B cell (primary cell): ENCODE results near the gene RNF135. TPM values are rescaled to one million over a fixed set of nuclear protein-coding genes. Genes with fewer than 3 reads are reported as not detected.
"Not testable (repeated sequence)": the region's sequence is repeated elsewhere in the genome, so short reads cannot be mapped to it uniquely, and the experiment has no call there.

Source experiments
- ATAC-seq: fragments of 200-7000 bp; cut with Tn5 transposase; one replicate; pipeline ENCODE4 v1.10.0; 2021; ENCODE audit warnings: low read depth, mild to moderate bottlenecking, moderate number of reproducible peaks, moderate library complexity
- CTCF ChIA-PET: fragments of 350-600 bp; sonication (Branson Sonifier 250); formaldehyde crosslinking; loops from one replicate; lab custom pipeline; 2021; ENCODE audit warnings: antibody characterized with exemption, inconsistent platforms; lab: Charles Lee
- POLR2A ChIA-PET: fragments of 350-600 bp; sonication (Branson Sonifier 250); formaldehyde crosslinking; loops from one replicate; lab custom pipeline; 2021; ENCODE audit warnings: antibody characterized with exemption; lab: Charles Lee
- DNase-seq: peaks from one replicate; pipeline ENCODE4 v3.0.0; 2013
- H2AFZ ChIP-seq: 2 replicates; pipeline ENCODE4 v1.6.1; 2012; ENCODE audit warnings: mild to moderate bottlenecking, low read depth, low read length; ENCODE audit not compliant: insufficient read depth, poor library complexity, severe bottlenecking
- H3K27ac ChIP-seq, 2 donors: 1 replicate in 1 of 2; 2 replicates in 1 of 2; pipeline ENCODE4 v1.5.1; 2012 to 2013; ENCODE audit warnings: low read length in 2 of 2, mild to moderate bottlenecking in 2 of 2, moderate library complexity in 1 of 2
- H3K27me3 ChIP-seq, 4 experiments: fragments of 200-600 bp in 1 of 4; sonication (generic) in 1 of 4; replicated peaks in 1 of 4; 1 replicate in 2 of 4; 2 replicates in 2 of 4; pipeline versions ENCODE4 v1.6.1 to v1.7.0; 2013 to 2016; ENCODE audit warnings: low read length in 3 of 4, mild to moderate bottlenecking in 2 of 4, mixed read lengths in 1 of 4, moderate library complexity in 1 of 4; ENCODE audit not compliant: insufficient read depth in 4 of 4, control insufficient read depth in 3 of 4; ENCODE audit errors: control extremely low read depth in 1 of 4
- H3K36me3 ChIP-seq, 2 experiments: replicated peaks in 1 of 2; 1 replicate in 1 of 2; 2 replicates in 1 of 2; pipeline versions ENCODE4 v1.6.1 to v1.7.1; 2013; ENCODE audit warnings: low read length in 1 of 2; ENCODE audit not compliant: insufficient read depth in 2 of 2, control insufficient read depth in 1 of 2; ENCODE audit errors: control extremely low read depth in 1 of 2, extremely low read depth in 1 of 2
- H3K4me1 ChIP-seq, 2 donors: fragments of 200-600 bp in 1 of 2; sonication (generic) in 1 of 2; 1 replicate in 1 of 2; 2 replicates in 1 of 2; pipeline versions ENCODE4 v1.5.1 to v1.6.1; 2013 to 2017; ENCODE audit warnings: low read length in 2 of 2; ENCODE audit not compliant: control insufficient read depth in 2 of 2, insufficient read depth in 2 of 2
- H3K4me2 ChIP-seq: replicated peaks from 2 replicates; pipeline ENCODE3; 2012; ENCODE audit warnings: mild to moderate bottlenecking, low read depth, low read length; ENCODE audit not compliant: poor library complexity, severe bottlenecking
- H3K4me3 ChIP-seq, 5 experiments: fragments of 200-600 bp in 1 of 5; sonication (generic) in 1 of 5; 1 replicate in 3 of 5; 2 replicates in 2 of 5; pipeline versions ENCODE4 v1.5.1 to v1.7.0; 2011 to 2016; ENCODE audit warnings: low read length in 4 of 5, mild to moderate bottlenecking in 4 of 5, low read depth in 2 of 5, control low read depth in 1 of 5, moderate library complexity in 1 of 5; ENCODE audit not compliant: insufficient read depth in 1 of 5; ENCODE audit errors: control extremely low read depth in 1 of 5, extremely low read depth in 1 of 5
- H3K79me2 ChIP-seq: fragments of 200-600 bp; sonication (generic); one replicate; pipeline ENCODE4 v1.6.0; 2016; ENCODE audit warnings: low read length; ENCODE audit not compliant: control insufficient read depth, insufficient read depth
- H3K9ac ChIP-seq: fragments of 200-600 bp; sonication (generic); 2 replicates; pipeline ENCODE4 v1.6.1; 2017; ENCODE audit warnings: mild to moderate bottlenecking, low read length, moderate library complexity
- H3K9me3 ChIP-seq, 3 donors: one replicate each; pipeline versions ENCODE4 v1.6.1 to v1.7.1; 2013; ENCODE audit warnings: low read length in 2 of 3; ENCODE audit not compliant: control insufficient read depth in 2 of 3, insufficient read depth in 1 of 3; ENCODE audit errors: control extremely low read depth in 1 of 3
- H4K20me1 ChIP-seq: 2 replicates; pipeline ENCODE4 v1.6.0; 2012; ENCODE audit warnings: mild to moderate bottlenecking, low read length; ENCODE audit not compliant: insufficient read depth, control insufficient read depth, poor library complexity, severe bottlenecking
- H3K27ac Mint-ChIP-seq: one replicate; pipeline ENCODE4 v1.8.0; 2021; ENCODE audit warnings: mixed read lengths
- H3K27me3 Mint-ChIP-seq: one replicate; pipeline ENCODE4 v1.8.0; 2021; ENCODE audit warnings: mixed read lengths
- H3K4me1 Mint-ChIP-seq: one replicate; pipeline ENCODE4 v1.8.0; 2021; ENCODE audit warnings: mixed read lengths
- H3K4me3 Mint-ChIP-seq: one replicate; pipeline ENCODE4 v1.8.0; 2021; ENCODE audit warnings: mixed read lengths
- H3K9me3 Mint-ChIP-seq: one replicate; pipeline ENCODE4 v1.8.0; 2022; ENCODE audit warnings: mixed read lengths; ENCODE audit not compliant: insufficient read depth
- EZH2 ChIP-seq: IDR thresholded peaks from 2 replicates; pipeline ENCODE4 v1.6.1; 2012; ENCODE audit warnings: borderline replicate concordance, low read depth, mild to moderate bottlenecking, moderate library complexity, low read length; ENCODE audit not compliant: insufficient read depth, poor library complexity, severe bottlenecking
- WGBS: methylation state at CpG from one replicate; pipeline ENCODE4 v1.1.5; 2013; ENCODE audit warnings: missing lambda C conversion rate; ENCODE audit not compliant: insufficient coverage; 5-methylcytosine and 5-hydroxymethylcytosine counted together
- intact Hi-C: fragments of 100-400 bp; cut with micrococcal nuclease; formaldehyde crosslinking; loops from one replicate; pipeline ENCODE4 v1.10.0; 2022
- polyA plus RNA-seq: library from polyadenylated mRNA; depleted of rRNA; stranded (reverse); fragments of >200 nt; gene quantifications from 2 replicates; pipeline ENCODE4 v1.2.3, GENCODE V29; 2012
- total RNA-seq, 2 donors: library from RNA; stranded (reverse); fragments of 120-200 nt in 1 of 2; gene quantifications; 1 replicate in 1 of 2; 2 replicates in 1 of 2; pipeline versions ENCODE4 v1.2.3 to v1.2.4, GENCODE V29; 2013 to 2022
- TF ChIP-seq, protein P1 (sequence below): fragments of 200-600 bp; IDR thresholded peaks from one replicate; pipeline ENCODE4 v1.8.0; 2022; ENCODE audit warnings: antibody characterized with exemption, mild to moderate bottlenecking

The RNF135 gene
- total and polyA plus RNA-seq, 2 donors (not counting 1 experiment from before 2014, with no cell fraction given): 23.4 to 24.2 TPM

DNA sequence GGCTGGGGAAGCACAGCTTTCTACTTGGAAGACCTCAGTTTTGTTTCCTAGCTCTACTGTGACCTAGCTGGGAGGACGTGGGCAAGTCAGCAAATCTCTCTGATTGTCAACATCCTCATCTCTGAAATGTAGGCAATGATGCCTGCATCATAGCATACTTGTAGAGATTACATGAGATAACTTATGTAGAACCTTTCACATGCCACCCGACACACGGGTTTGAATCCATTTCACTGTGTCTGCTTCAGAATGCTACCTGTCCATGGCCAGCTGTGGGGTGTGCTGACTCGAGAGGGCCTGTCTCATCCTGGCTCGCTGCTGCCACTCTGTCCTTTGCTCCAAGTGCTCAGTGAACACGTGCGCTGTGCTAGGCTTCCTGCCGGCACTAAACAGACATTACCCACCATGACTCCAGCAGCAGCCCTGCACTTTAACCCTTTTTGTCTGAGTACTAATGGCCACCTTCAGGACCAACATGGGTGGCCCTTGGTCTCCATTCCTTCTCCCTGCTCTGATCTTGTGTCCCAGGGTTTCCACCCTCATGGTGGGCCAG, 41.7 kb upstream of the RNF135 start:
- no peaks in the 10 kb centered on the region for H3K27me3 Mint-ChIP-seq
- Histone ChIP-seq H3K27me3 (no peaks in the 10 kb centered on the region), H3K9me3 (no peaks in the 10 kb centered on the region), H4K20me1 (no peaks in the 10 kb centered on the region), H3K4me1 (no peaks in the 10 kb centered on the region), H3K9ac (no peak overlapping the region), H3K79me2 (no peaks in the 10 kb centered on the region), H2AFZ (no peak overlapping the region), H3K4me2 (no peak overlapping the region), H3K27ac (no peak overlapping the region), H3K4me3 (no peak overlapping the region), H3K36me3 (peaks cover 0 to 8% of the 10 kb centered on the region in 2 experiments)
- WGBS: 92% methylated on average over 8 of the region's 8 CpGs
- no peak for TF ChIP-seq EZH2
- TF ChIP-seq, protein P1, sequence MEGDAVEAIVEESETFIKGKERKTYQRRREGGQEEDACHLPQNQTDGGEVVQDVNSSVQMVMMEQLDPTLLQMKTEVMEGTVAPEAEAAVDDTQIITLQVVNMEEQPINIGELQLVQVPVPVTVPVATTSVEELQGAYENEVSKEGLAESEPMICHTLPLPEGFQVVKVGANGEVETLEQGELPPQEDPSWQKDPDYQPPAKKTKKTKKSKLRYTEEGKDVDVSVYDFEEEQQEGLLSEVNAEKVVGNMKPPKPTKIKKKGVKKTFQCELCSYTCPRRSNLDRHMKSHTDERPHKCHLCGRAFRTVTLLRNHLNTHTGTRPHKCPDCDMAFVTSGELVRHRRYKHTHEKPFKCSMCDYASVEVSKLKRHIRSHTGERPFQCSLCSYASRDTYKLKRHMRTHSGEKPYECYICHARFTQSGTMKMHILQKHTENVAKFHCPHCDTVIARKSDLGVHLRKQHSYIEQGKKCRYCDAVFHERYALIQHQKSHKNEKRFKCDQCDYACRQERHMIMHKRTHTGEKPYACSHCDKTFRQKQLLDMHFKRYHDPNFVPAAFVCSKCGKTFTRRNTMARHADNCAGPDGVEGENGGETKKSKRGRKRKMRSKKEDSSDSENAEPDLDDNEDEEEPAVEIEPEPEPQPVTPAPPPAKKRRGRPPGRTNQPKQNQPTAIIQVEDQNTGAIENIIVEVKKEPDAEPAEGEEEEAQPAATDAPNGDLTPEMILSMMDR: no peak
- DNase-seq: no peak
- no peaks in the 10 kb centered on the region for H3K9me3 Mint-ChIP-seq
- POLR2A ChIA-PET: no interaction called here
- CTCF ChIA-PET: no interaction called here
- intact Hi-C loops: no loop called here
- H3K4me3 Mint-ChIP-seq: no peak overlapping the region
- no peaks in the 10 kb centered on the region for H3K4me1 Mint-ChIP-seq
- ATAC-seq: no peak
- no peak overlapping the region for H3K27ac Mint-ChIP-seq

DNA sequence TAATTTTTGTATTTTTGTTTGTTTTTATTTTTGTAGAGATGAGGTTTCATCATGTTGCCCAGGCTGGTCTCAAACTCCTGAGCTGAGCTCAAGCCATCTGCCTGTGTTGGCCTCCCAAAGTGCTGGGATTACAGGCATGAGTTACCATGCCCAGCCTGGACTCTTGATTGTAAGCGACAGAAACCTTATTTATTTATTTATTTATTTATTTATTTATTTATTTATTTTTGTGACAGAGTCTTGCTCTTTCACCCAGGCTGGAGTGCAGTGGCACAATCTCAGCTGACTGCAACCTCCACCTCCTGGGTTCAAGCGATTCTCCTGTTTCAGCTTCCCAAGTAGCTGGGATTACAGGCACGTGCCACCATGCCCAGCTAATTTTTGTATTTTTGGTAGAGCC, 41.0 kb upstream of the RNF135 start:
- H3K9me3 Mint-ChIP-seq, H4K20me1 ChIP-seq, H3K27me3 ChIP-seq, H3K27ac ChIP-seq, H3K9me3 ChIP-seq, H3K4me3 ChIP-seq, H2AFZ ChIP-seq, H3K4me3 Mint-ChIP-seq, H3K4me2 ChIP-seq, ATAC-seq, DNase-seq, H3K27ac Mint-ChIP-seq, H3K36me3 ChIP-seq, intact Hi-C loops, H3K79me2 ChIP-seq, H3K4me1 ChIP-seq, H3K9ac ChIP-seq, POLR2A ChIA-PET, H3K27me3 Mint-ChIP-seq, H3K4me1 Mint-ChIP-seq: not testable (repeated sequence)
- CTCF ChIA-PET: interaction anchor here (1.2 kb wide), 1 partner anchor 28 kb away, joined by 3 read pairs; no protein-coding TSS in a partner anchor
- WGBS: 100% methylated on average over 2 of the region's 3 CpGs
